ENCODE measurements around the gene KLF17. TPM values are rescaled to one million over a fixed set of nuclear protein-coding genes. Genes with fewer than 3 reads are reported as not detected.
A peak's percentile ranks its signal among the peaks of the same experiment; 100 is the strongest.

The KLF17 gene
- total RNA-seq, 2 experiments from 2014 or later, result not detected

DNA sequence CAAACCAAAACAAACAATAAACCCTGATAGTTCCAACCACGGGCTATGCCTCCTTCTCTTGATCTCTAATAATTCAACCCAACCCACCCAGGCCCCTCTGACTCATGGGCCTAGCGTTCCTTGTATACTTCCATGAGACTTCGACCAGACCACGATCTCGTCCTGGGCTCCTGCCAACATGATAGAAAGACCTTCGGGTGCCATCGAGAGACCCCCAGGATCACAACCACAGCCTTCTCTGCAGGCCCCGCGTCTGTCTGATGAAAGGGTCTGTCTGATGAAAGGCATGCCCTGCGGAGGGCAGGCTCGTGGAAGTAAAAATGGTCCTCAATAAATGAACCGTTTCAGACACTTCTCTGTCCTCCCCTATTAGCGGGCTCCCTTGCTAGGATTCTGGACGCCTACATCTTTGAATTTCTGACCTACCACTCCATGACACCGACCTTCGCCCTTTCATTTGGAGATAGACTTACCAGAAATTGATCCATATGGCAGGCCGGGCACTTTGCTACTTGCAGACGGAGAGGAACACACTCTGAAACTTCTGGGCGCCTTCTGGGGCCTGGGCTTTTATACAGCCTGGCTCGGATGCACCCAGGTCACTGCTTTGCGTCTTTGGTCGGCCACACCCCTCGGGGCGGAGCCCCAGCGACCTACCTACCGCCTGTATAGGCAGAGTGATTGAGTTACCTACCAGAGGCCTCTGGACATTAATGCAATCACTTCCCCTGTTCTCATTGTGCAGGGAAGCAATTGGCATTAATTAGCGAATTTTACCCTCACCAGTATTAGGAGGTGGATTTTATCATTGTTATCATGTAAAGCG is 28.1 kb downstream of the KLF17 start:
- Mint-ChIP-seq H3K9me3 (peaks cover 15% of the 10 kb centered on the region), H3K27me3 (peaks cover 11% of the 10 kb centered on the region), H3K4me1 (no peaks in the 10 kb centered on the region), H3K27ac (no peak overlapping the region), H3K36me3 (ENCODE audit: low read depth) (no peaks in the 10 kb centered on the region), H3K4me3 (no peak overlapping the region)
- ChIA-PET POLR2A (no interaction called here), CTCF (interaction anchor here (0.6 kb wide), 1 partner anchor 9 kb away, joined by 3 read pairs; no protein-coding TSS in a partner anchor)
- no peak for DNase-seq

DNA sequence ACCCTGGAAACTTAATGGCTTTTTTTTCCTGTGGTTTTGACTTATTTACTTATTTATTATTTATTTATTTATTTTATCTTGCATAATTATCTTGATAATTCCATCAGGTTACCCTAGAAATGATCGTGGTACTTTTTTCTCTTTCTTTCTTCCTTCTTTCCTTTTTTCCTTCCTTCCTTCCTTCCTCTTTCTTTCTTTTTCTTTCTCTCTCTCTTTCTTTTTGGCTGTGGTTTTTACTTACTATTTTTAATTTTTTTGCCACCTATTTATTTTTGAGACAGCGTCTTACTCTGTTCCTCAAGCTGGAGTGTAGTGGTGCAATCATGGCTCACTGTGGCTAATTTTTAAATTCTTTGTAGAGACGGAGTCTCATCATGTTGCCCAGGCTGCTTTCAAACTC is 29.0 kb downstream of the KLF17 start:
- POLR2A ChIA-PET, result interaction anchor here (0.7 kb wide), 1 partner anchor 223 kb away, joined by 3 read pairs; no protein-coding TSS in a partner anchor
- CTCF ChIA-PET, result interaction anchor here (0.6 kb wide), 1 partner anchor 1384 kb away, joined by 4 read pairs; no protein-coding TSS in a partner anchor

DNA sequence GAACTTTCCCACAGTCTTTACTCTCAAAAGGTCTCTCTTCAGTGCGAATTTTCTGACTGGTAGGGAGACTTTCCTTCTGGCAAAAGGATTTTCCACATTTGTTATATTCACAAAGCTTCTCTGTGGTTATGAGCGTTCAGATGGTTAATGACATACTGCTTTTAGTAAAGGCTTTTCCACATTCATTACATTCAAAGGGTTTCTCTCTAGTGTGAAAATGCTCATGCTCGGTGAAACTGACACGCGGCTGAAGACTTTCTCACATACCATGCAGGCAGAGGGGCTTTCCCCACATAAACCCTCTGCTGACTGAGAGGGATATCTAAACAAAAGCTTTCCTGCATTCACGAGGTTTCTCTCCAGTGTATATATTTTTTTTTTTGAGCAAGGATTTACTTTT is 32.7 kb downstream of the KLF17 start:
- H3K4me3 Mint-ChIP-seq, result no peak overlapping the region
- H3K27me3 Mint-ChIP-seq, result peaks cover 14% of the 10 kb centered on the region

More for the DNA sequence above, 29.0 kb downstream of the KLF17 start:
- no peak overlapping the region for H3K4me3 Mint-ChIP-seq
- H3K9me3 Mint-ChIP-seq, result peaks cover 15% of the 10 kb centered on the region
- H3K27me3 Mint-ChIP-seq, result peaks cover 14% of the 10 kb centered on the region
- no peak for DNase-seq
- no peaks in the 10 kb centered on the region for H3K4me1 Mint-ChIP-seq
- no peak overlapping the region for H3K27ac Mint-ChIP-seq
- H3K36me3 Mint-ChIP-seq (ENCODE audit: low read depth), result no peaks in the 10 kb centered on the region

DNA sequence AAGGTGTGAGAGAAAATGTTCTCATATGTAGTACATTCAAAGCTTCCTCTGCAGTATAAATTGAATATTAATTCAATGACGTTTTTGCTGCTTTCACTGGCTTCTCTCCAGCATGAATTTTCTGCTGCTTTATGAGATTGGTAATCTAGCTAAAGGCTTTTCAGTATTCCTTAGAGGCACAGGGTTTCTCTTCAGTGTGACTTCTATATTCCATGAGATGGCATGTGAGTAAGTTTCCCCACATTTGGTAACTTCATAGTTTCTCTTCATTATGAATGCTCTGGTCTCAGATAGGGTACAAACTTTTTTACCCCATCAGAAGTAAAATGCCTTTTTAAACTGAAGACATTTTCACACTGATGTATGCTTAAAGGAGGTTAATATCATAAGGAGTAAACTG is 33.2 kb downstream of the KLF17 start:
- CTCF ChIA-PET, result no interaction called here

More for the DNA sequence above, 32.7 kb downstream of the KLF17 start:
- ChIA-PET POLR2A (no interaction called here), CTCF (interaction anchor here (0.6 kb wide), 1 partner anchor 332 kb away, joined by 5 read pairs; no protein-coding TSS in a partner anchor)
- Mint-ChIP-seq H3K9me3 (no peaks in the 10 kb centered on the region), H3K4me1 (no peaks in the 10 kb centered on the region), H3K36me3 (ENCODE audit: low read depth) (no peaks in the 10 kb centered on the region), H3K27ac (no peak overlapping the region)
- DNase-seq, result no peak

DNA sequence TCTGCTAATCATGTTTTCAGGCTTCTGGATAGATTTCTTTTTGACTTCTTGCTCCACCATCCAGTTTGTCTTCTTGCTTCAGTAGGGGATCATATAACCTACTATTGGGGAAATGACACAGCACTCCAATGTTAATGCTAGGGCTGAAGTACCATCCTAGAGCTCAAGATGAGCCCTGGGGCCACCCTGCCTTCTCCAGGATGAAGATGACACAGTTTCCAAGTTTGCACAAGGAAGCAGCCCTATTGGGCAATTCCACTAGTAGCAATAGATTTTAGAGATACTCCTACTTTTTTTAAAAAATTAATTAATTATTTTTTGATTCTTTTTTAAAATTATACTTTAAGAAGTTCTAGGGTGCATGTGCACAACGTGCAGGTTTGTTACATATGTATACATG is 34.1 kb downstream of the KLF17 start:
- Mint-ChIP-seq H3K4me3 (no peak overlapping the region), H3K4me1 (no peaks in the 10 kb centered on the region), H3K27me3 (peaks cover 14% of the 10 kb centered on the region), H3K27ac (no peak overlapping the region), H3K36me3 (ENCODE audit: low read depth) (no peaks in the 10 kb centered on the region), H3K9me3 (no peaks in the 10 kb centered on the region)
- DNase-seq, result no peak
- ChIA-PET CTCF (no interaction called here), POLR2A (no interaction called here)

More for the DNA sequence above, 33.2 kb downstream of the KLF17 start:
- no peak for DNase-seq
- POLR2A ChIA-PET, result no interaction called here
- no peaks in the 10 kb centered on the region for H3K9me3 Mint-ChIP-seq
- no peak overlapping the region for H3K27ac Mint-ChIP-seq
- peaks cover 14% of the 10 kb centered on the region for H3K27me3 Mint-ChIP-seq
- H3K4me1 Mint-ChIP-seq, result no peaks in the 10 kb centered on the region
- H3K36me3 Mint-ChIP-seq (ENCODE audit: low read depth), result no peaks in the 10 kb centered on the region
- no peak overlapping the region for H3K4me3 Mint-ChIP-seq

DNA sequence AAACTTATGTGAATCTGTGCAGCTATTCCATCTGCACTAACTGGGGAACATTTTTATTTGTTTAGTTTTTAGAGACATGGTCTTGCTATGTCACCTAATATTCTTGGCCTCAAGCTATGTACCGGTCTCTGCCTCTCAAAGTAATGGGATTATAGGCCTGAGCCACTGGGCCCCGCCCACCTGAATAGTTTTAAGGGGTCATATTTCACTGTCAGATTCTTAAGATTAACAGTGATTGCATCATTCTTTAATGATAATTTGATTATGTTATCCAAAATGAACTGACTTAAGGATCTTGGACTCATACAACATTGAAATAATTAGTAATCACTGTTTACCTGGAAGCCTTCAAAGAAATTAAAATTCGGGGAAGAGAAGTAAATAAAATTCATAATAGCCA is 35.4 kb downstream of the KLF17 start:
- Mint-ChIP-seq H3K4me3 (no peak overlapping the region), H3K4me1 (no peaks in the 10 kb centered on the region), H3K36me3 (ENCODE audit: low read depth) (no peaks in the 10 kb centered on the region), H3K9me3 (no peaks in the 10 kb centered on the region), H3K27ac (no peak overlapping the region), H3K27me3 (peaks cover 14% of the 10 kb centered on the region)
- no peak for DNase-seq
- ChIA-PET POLR2A (no interaction called here), CTCF (no interaction called here)

DNA sequence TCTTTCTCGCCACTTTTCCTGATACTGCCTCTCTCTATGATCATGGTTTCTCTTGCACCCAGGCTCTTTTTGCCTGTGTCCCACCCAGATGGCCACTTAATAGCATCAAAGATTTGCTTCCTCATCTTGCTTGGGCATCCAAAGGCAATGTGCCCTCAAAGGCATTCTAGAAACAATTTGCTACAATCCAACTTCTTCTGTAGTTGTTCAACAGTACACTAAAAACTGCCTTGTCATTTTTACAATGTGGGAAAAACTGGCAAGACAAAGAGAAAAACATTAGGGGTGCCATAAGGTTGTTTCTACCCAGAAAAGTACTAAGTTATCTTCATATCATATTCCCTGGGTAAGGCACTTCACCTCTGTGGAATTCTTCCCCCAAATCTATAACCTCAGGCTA is 39.3 kb downstream of the KLF17 start:
- Mint-ChIP-seq H3K9me3 (no peaks in the 10 kb centered on the region), H3K4me3 (no peak overlapping the region), H3K36me3 (ENCODE audit: low read depth) (no peaks in the 10 kb centered on the region)

DNA sequence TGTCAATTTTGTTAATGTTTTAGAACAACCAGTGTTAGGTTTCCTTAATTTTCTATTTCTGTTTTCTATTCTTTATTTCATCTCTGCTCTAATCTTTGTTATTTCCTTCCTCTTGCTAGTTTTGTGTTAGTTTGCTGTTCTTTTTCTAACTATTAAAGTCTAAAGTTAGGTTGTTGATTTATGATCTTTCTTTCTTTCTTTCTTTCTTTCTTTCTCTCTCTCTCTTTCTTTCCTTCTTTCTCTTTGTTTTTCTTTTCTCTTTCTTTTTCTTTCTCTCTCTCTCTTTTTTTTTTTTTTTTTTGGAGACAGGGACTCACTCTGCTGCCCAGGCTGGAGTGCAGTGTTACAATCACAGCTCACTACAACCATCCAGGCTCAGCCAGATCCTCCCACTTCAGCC is 40.2 kb downstream of the KLF17 start:
- H3K36me3 Mint-ChIP-seq (ENCODE audit: low read depth), result no peaks in the 10 kb centered on the region
- no peaks in the 10 kb centered on the region for H3K4me1 Mint-ChIP-seq
- H3K9me3 Mint-ChIP-seq, result no peaks in the 10 kb centered on the region
- no peak overlapping the region for H3K4me3 Mint-ChIP-seq
- H3K27ac Mint-ChIP-seq, result no peak overlapping the region
- no peak for DNase-seq
- peaks cover 3% of the 10 kb centered on the region for H3K27me3 Mint-ChIP-seq
- ChIA-PET POLR2A (no interaction called here), CTCF (interaction anchor here (0.6 kb wide), 1 partner anchor 241 kb away, joined by 3 read pairs; no protein-coding TSS in a partner anchor)

More for the DNA sequence above, 39.3 kb downstream of the KLF17 start:
- POLR2A ChIA-PET, result no interaction called here
- Mint-ChIP-seq H3K4me1 (no peaks in the 10 kb centered on the region), H3K27ac (no peak overlapping the region), H3K27me3 (no peaks in the 10 kb centered on the region)
- no peak for DNase-seq
- CTCF ChIA-PET, result no interaction called here

DNA sequence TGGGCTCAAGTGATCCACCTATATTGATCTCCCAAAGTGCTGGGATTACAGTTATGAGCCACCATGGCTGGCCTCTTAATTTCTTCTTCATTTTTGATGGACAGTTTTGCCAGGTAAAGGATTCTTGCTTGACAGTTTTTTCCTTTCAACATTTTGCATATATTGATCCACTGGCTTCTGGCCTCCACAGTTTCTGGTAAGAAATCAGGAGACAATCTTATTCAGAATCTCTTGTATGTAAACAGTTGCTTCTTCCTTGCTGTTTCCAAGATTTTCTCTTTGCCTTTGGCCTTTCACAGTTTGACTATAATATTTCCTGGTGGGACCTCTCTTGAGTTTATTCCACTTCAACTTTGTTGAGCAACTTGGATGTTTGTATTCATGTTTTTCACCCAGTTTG is 42.9 kb downstream of the KLF17 start:
- Mint-ChIP-seq H3K36me3 (ENCODE audit: low read depth) (no peaks in the 10 kb centered on the region), H3K9me3 (no peaks in the 10 kb centered on the region), H3K4me3 (no peak overlapping the region), H3K4me1 (no peaks in the 10 kb centered on the region), H3K27ac (no peak overlapping the region), H3K27me3 (peaks cover 3% of the 10 kb centered on the region)
- DNase-seq, result no peak
- CTCF ChIA-PET, result interaction anchor here (0.6 kb wide), 1 partner anchor 142 kb away, joined by 3 read pairs; no protein-coding TSS in a partner anchor
- POLR2A ChIA-PET, result no interaction called here

DNA sequence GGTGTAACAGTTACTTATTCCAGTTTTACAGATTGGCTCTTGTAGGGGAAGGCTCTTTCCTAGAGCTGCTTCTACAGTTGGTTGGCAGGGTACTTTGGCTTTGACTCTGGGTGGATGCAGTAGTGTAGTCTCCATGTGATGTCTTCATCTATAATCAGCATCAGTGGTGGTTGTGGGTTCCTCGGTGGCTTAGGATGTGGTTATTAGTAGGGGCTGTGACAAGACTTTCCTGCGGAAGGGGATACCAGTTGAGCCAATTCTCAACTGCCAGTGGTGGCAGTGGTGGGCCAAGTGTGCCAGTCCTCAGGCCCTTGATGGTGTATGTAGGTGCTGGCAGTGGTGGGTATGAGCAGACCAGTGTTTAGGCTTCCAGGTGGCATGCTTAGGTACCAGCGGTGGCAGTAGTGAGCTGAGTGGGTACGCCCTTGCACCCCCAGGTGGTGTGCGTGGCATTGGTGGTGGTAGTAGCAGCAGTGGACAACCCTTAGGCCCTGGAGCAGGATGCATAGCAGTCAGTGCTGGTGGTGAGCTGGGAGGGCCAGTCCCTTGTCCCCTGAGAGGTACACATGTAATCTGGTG is 50.0 kb downstream of the KLF17 start:
- Mint-ChIP-seq H3K27ac (peak overlapping the region; percentile 51), H3K4me3 (no peak overlapping the region), H3K36me3 (ENCODE audit: low read depth) (peaks cover 4% of the 10 kb centered on the region), H3K4me1 (peaks cover 6% of the 10 kb centered on the region), H3K27me3 (peaks cover 12% of the 10 kb centered on the region), H3K9me3 (peaks cover 6% of the 10 kb centered on the region)
- DNase-seq, result peak; percentile 10
- CTCF ChIA-PET, result no interaction called here
- POLR2A ChIA-PET, result no interaction called here

DNA sequence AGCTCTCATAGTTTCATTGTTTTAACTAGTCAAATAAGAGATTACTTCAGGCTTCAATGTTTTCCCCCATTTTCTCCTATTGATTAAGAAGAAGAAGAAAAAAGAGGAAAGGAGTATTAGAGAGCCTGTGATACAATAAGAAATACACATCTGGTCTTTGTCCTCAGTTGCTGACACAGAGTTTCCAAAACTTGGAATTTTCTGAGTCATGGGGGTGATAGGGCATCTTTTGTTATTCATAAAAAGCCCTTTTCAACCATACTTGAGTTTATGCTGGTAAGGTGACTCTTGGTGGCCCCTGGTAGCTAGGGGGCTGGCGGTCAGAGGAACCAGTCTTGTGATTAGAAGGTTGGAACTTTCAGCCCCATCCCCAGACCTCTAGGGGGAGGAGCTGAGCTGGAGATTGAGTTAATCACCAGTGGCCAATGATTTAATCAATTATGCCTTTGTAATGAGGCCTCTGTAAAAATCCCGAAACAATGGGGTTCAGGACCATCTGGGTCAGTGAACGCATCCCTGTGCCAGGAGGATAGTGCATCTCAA is 51.7 kb downstream of the KLF17 start:
- ChIA-PET CTCF (interaction anchor here (1.6 kb wide), 1 partner anchor 9 kb away, joined by 4 read pairs; no protein-coding TSS in a partner anchor), POLR2A (no interaction called here)

DNA sequence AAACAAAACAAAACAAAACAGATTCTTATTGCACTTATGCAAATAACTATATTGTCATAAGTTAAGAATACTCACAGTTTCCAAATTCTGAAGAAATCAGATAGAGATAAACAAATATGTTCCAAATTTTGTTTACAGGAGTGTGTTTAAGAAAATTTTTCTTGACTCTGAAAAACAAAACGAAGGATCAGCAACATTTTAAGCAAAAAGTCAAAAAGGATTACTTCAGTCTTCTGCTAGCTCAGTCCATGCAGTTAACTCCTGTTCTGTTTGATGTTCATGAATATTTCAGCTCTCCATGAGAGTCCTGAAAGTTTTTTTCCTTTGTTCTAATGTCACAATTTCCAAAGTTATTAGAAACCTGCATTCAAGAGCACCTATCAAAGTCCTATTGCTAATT is 56.0 kb downstream of the KLF17 start:
- H3K9me3 Mint-ChIP-seq, result peaks cover 14% of the 10 kb centered on the region
- DNase-seq, result no peak
- no peak overlapping the region for H3K27ac Mint-ChIP-seq
- H3K4me3 Mint-ChIP-seq, result no peak overlapping the region
- POLR2A ChIA-PET, result no interaction called here
- peaks cover 11% of the 10 kb centered on the region for H3K27me3 Mint-ChIP-seq
- H3K36me3 Mint-ChIP-seq (ENCODE audit: low read depth), result no peaks in the 10 kb centered on the region
- CTCF ChIA-PET, result no interaction called here
- H3K4me1 Mint-ChIP-seq, result no peaks in the 10 kb centered on the region

More for the DNA sequence above, 51.7 kb downstream of the KLF17 start:
- peaks cover 4% of the 10 kb centered on the region for H3K36me3 Mint-ChIP-seq (ENCODE audit: low read depth)
- H3K4me3 Mint-ChIP-seq, result no peak overlapping the region
- H3K9me3 Mint-ChIP-seq, result peaks cover 18% of the 10 kb centered on the region
- no peak for DNase-seq
- H3K27me3 Mint-ChIP-seq, result peaks cover 16% of the 10 kb centered on the region
- no peak overlapping the region for H3K27ac Mint-ChIP-seq
- H3K4me1 Mint-ChIP-seq, result peaks cover 6% of the 10 kb centered on the region
